EL (cell line): ENCODE measurements around the gene DESI1.
A peak's percentile ranks its signal among the peaks of the same experiment; 100 is the strongest.
"Not testable (repeated sequence)": the region's sequence is repeated elsewhere in the genome, so short reads cannot be mapped to it uniquely, and the experiment has no call there.

Source experiments
- DNase-seq: peaks from one replicate; pipeline ENCODE4 v3.0.0-alpha.2; 2016

Gene DESI1

GRCh38 chr22:41620589-41621098 lies at the start of gene DESI1:
TSS of gene DESI1 (minus strand) at chr22:41621043. CDS start at chr22:41620839, 204 bp downstream.
- DNase-seq, result peak; percentile 37

DNA sequence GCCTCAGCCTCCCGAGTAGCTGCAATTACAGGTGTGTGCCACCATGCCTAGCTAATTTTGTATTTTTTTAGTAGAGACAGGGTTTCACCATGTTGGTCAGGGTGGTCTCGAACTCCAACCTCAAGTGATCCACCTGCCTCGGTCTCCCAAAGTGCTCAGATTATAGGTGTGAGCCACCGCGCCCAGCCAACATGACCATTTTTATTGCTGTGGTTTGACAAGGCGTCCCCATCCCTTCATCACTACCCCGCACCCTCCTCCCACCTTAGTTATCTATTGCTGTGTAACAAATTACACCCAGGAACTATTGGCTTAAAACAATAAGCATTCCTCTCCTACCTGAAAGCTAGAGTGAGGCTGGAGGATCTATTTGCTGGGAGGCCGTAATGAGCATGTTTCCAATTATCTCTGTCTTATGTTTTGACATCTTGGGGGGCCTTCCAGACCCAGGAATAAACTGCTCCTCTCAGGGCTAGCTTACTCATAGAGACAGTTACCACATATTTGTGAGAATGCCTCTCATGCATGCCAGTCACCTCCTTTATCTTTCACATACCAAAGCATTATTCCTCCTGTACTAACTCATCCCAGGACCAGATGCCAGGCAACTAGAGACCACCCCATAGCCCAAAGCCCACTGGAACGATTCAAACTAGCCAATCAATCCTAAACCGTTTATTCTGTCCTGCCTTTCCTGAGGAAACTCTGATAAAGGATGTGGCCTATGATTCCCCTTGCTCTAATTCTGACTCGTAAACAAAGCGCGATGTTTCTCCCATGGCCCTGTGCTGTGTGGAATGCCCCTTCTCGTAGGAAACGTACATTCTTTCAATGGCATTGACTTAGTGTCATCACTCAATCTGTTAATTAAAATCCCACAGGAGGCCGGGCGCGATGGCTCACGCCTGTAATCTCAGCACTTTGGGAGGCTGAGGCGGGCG lies 48.4 kb upstream of the DESI1 start:
- peak; percentile 91 for DNase-seq

DNA sequence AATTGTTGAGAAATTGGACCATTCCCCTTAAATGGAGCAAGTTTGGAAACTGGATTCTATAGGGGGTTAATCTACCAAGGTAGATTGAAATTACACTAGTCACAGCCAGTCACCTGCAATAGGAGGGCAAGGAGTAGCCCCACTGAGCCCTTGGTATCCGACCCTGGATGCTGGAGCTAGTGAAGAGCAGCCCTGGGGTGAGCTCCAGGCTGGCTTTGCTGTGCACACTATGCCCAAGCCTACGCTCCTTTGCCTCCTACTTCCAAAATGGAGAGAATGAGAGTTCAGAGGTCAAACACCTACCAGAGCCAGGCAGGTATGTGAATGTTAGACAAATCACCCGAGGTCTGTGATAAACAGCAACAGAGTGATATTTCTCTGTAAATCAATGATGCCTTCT lies 44.1 kb upstream of the DESI1 start:
- DNase-seq, result no peak

DNA sequence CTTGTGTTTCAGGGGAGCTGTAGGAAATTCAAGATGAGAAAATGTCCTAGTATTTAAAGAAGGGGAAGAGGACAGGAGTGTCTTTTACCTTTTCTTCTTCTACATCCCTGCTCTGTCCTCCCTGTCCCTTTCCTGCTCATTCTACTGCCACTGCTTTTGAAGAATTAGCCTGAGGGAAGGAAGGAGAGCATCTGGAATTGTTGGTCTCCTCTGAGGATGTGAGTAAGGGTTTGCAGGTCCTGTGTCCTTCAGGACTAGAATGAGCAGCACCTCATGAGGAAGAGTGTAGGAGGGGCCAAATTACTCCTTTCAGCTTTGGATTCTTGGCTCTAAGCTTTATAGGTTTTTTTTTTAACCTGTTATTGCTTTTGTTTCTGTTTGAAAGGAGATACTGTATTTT lies 43.6 kb upstream of the DESI1 start:
- peak; percentile 57 for DNase-seq

GRCh38 chr22:41663594-41663993 lies 42.8 kb upstream of the DESI1 start:
- not testable (repeated sequence) for DNase-seq

DNA sequence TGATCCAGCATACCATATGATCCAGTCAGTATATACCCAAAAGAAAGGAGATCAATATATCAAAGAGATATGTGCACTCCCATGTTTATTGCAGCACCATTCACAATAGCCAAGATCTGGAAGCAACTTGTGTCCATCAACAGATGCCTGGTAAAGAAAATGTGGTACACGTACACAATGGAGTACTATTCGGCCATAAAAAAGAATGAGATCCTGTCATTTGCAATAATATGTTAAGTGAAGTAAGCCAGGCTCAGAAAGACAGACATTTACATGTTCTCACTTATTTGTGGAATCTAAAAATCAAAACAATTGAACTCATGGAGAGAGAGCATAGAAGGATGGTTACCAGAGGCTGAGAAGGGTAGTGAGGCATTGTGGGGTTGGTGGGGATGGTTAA lies 40.9 kb upstream of the DESI1 start:
- DNase-seq, result no peak

DNA sequence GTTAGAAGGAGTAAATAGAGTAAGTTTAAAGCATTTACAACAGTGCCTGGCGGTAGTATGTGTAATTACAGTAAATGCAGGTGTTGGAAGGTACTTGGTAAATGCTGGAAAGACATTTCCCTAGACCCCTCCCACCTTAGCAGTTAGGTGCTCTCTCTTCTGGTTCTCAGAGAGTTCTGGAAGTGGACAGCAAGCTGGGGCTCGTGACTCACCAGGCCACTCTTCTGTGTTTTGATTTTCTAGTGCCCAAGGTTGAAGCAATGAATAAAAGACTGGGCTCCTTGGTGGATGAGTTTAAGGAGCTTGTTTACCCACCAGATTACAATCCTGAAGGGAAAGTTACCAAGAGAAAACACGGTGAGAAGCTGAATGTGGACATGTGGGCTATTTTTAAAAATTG lies 40.2 kb upstream of the DESI1 start:
- DNase-seq, result no peak

- DNase-seq, result peak; percentile 28
Measured at GRCh38 chr22:41660416-41660815, 39.6 kb upstream of the DESI1 start.

DNA sequence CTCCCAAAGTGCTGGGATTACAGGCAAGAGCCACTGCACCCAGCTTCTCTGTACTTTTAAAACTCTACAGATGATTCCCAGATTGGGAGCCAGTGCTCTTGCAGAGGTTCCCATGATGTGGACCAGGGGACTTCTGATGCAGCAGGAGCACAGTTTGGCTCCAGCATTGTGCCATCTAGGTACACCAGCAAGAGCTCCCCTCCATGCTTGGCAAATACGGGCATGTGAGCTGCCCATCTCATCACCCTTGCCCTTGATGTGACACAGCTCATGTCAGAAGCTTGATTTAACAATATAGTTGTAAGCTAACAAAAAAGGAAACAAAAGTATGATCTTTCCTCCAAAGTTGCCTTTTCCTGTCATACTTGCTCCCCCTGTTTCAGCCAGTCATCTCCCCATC lies 39.1 kb upstream of the DESI1 start:
- no peak for DNase-seq

GRCh38 chr22:41658869-41659268 lies 38.0 kb upstream of the DESI1 start:
- DNase-seq, result no peak

DNA sequence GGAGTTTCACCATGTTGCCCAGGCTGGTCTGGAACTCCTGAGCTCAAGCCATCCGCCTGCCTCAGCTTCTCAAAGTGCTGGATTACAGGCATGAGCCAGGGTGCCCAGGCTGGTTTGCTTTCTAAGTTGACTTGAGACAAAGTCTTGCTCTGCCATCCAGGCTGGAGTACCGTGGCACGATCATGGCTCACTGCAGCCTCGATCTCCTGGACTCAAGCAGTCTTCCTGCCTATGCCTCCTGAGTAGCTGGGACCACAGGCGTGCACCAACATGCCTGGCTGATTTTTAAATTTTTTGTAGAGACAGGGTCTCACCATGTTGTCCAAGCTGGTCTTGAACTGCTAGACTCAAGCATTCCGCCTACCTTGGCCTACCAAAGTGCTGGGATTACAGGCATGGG lies 36.9 kb upstream of the DESI1 start:
- DNase-seq, result no peak

- DNase-seq, result no peak
Measured at GRCh38 chr22:41656556-41656955, 35.7 kb upstream of the DESI1 start.

DNA sequence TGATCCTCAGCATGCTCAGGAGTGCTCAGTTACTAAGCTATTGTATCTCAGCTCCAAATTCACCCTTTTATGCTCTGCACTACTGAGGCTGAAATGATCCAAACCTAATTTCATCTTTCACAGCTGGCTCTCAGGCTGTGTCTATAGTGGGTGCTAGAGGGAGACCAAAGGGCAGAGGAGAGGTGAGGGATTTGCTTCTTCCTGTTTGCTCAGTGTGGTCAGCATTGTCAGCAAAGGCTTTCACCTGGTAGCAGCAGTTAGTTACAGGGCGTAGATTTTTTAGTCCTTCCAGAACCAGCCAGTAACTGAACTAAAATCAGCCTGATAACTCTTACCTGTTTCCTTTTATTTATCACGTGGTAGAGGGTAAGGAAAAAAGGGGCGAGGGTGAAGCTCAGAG lies 33.5 kb upstream of the DESI1 start:
- no peak for DNase-seq

- DNase-seq, result no peak
Measured at GRCh38 chr22:41650821-41651220, 30.0 kb upstream of the DESI1 start.

- no peak for DNase-seq
Measured at GRCh38 chr22:41650229-41650628, 29.4 kb upstream of the DESI1 start.

DNA sequence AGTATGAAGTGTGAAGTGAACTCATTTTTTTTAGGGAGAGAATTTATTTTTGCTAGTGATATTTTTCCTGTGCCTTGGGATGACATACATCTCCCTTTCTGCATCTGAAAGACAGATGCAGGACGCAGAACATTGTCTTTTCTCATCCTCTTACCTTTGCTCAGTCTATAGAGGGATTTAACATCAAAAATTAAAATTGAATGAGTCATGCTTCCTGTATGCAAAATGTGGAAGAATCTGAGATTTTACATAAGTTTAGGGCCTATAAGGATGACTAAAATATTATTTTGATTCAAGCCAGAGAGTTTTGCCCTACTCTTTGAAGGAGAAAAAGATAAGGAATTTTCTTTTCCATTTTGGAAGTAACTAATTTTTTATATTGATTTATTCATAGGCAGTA lies 27.6 kb upstream of the DESI1 start:
- peak; percentile 19 for DNase-seq

DNA sequence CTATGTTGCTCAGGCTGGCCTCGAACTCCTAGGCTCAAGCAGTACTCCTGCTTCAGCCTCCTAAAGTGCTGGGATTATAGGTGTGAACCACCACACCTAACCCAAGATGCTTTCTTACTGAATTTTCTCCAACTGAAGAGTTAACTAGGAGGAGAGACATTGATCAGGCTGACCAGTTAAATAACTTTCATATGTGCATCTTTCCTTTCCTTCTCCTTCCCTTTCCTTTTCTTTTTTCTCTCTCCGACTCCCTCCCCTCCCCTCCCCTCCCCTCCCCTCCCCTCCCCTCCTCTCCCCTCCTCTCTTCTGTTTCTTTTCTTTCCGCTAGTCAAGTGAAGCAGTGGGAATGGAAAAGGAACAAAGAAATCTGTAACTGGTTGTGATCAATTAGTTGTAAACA lies 26.9 kb upstream of the DESI1 start:
- DNase-seq, result no peak

GRCh38 chr22:41642331-41643110 lies 21.7 kb upstream of the DESI1 start:
- DNase-seq, result no peak

GRCh38 chr22:41641854-41642253 lies 21.0 kb upstream of the DESI1 start:
- DNase-seq, result no peak

- no peak for DNase-seq
Measured at GRCh38 chr22:41638748-41639147, 17.9 kb upstream of the DESI1 start.

DNA sequence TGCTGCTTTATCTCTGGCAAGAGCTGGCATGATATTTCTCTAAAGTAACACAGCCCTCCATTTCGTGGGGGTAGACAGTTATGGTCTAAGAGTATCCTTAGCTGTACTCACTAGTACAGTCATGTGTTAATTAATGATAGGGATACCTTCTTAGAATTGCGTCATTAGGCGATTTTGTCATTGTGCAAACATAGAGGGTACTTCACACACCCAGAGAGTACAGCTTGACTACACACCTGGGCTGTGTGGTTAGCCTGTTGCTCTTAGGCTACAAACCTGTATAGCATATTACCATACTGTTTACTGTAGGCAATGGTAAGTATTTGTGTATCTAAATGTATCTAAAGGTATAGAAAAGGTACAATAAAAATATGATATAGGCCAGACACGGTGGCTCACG lies 17.3 kb upstream of the DESI1 start:
- no peak for DNase-seq

- DNase-seq, result not testable (repeated sequence)
Measured at GRCh38 chr22:41637623-41638022, 16.8 kb upstream of the DESI1 start.

DNA sequence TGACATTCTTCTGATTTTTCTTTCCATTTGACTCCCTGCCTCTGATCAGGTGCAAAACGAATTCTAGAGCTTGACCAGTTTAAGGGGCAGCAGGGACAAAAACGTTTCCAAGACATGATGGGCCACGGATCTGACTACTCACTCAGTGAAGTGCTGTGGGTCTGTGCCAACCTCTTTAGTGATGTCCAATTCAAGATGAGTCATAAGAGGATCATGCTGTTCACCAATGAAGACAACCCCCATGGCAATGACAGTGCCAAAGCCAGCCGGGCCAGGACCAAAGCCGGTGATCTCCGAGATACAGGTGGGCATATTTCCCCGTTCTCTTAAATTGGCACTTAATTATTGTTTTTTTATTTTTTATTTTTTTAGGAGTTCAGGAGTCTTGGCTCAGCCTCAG lies 15.6 kb upstream of the DESI1 start:
- DNase-seq, result peak; percentile 60

DNA sequence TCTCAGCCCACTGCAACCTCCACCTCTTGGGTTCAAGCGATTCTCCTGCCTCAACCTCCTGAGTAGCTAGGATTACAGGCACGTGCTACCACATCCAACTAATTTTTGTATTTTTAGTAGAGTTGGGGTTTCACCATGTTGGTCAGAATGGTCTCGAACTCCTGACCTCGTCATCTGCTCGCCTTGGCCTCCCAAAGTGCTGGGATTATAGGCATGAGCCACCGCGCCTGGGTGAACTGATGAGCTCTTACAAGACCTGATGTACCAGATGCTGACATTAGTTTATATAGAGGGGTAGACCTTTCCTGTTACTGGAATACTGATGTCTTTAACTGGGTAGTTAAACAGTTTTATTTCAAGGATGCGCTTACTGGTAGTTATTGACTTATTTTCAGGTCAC lies 13.8 kb upstream of the DESI1 start:
- DNase-seq, result not testable (repeated sequence)
